ENCODE data around the gene LPAR2. TPM values are rescaled to one million over a fixed set of nuclear protein-coding genes. Genes with fewer than 3 reads are reported as not detected.

The LPAR2 gene
- total RNA-seq, 1 donor from 2014 or later, result 35.5 TPM

DNA sequence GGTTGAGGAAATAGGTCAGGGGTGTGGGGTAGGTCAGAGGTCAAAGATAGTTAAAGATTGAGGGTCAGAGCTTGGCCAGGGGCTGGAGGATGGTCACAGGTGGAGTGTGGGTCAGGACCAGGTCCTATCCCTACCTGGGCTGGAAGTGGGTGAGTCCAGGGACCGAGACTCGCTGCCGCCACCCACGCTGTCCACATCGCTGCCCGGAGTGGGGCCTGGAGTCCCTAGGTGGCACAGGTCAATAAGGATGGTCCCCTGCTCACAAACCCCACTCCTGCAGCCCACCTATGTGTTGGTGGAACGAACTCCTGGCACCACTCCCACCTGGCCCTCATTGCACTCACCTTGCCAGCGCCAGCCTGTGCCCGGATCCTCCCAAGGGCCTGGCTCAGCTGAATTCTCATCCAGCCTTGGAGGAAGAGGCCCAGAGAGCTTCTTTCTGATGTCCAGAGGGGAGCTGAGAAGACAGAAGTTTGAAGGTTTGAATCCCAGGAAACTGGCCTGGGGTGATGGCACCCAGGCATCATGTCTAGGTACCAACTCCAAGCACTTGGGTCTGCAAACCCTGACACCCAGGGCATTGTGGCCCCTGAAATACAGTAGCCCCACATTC, 8.7 kb upstream of the LPAR2 start:
- Mint-ChIP-seq H3K27ac (ENCODE audit: unreplicated experiment) (no peak overlapping the region), H3K36me3 (ENCODE audit: low read depth, unreplicated experiment) (peaks cover 19% of the 10 kb centered on the region), H3K4me3 (ENCODE audit: unreplicated experiment) (no peak overlapping the region), H3K4me1 (ENCODE audit: unreplicated experiment) (no peaks in the 10 kb centered on the region), H3K9me3 (ENCODE audit: unreplicated experiment) (no peaks in the 10 kb centered on the region), H3K27me3 (ENCODE audit: unreplicated experiment) (peaks cover 2% of the 10 kb centered on the region)
- TF ChIP-seq, protein P1, sequence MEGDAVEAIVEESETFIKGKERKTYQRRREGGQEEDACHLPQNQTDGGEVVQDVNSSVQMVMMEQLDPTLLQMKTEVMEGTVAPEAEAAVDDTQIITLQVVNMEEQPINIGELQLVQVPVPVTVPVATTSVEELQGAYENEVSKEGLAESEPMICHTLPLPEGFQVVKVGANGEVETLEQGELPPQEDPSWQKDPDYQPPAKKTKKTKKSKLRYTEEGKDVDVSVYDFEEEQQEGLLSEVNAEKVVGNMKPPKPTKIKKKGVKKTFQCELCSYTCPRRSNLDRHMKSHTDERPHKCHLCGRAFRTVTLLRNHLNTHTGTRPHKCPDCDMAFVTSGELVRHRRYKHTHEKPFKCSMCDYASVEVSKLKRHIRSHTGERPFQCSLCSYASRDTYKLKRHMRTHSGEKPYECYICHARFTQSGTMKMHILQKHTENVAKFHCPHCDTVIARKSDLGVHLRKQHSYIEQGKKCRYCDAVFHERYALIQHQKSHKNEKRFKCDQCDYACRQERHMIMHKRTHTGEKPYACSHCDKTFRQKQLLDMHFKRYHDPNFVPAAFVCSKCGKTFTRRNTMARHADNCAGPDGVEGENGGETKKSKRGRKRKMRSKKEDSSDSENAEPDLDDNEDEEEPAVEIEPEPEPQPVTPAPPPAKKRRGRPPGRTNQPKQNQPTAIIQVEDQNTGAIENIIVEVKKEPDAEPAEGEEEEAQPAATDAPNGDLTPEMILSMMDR (IDR thresholded peaks at IDR 0.05; ENCODE audit: unreplicated experiment), result no peak
- DNase-seq (ENCODE audit: low spot score), result no peak

DNA sequence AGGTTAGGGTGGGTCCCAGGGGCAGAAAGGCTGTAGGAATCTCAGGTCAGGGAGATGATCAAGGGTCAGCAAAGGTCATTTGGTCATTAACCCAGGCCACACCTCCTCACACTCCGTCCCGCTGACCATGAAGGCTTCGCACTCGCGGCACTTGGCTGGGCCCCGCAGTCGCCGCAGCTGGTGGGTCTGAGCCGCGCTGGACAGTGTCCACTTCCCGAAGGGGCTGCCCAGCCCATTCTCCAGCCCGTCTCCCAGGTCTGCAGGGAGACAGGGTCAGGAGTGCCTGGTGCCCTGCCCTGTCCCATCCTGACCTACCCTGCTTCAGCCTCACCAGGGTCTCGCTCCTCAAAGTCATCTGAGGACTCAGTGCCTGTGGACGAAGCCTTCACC, 7.3 kb upstream of the LPAR2 start:
- H3K27ac Mint-ChIP-seq (ENCODE audit: unreplicated experiment), result no peak overlapping the region
- peaks cover 25% of the 10 kb centered on the region for H3K36me3 Mint-ChIP-seq (ENCODE audit: low read depth, unreplicated experiment)
- H3K9me3 Mint-ChIP-seq (ENCODE audit: unreplicated experiment), result no peaks in the 10 kb centered on the region
- H3K27me3 Mint-ChIP-seq (ENCODE audit: unreplicated experiment), result peaks cover 3% of the 10 kb centered on the region
- no peak overlapping the region for H3K4me3 Mint-ChIP-seq (ENCODE audit: unreplicated experiment)
- H3K4me1 Mint-ChIP-seq (ENCODE audit: unreplicated experiment), result no peaks in the 10 kb centered on the region
- TF ChIP-seq, protein P1 (IDR thresholded peaks at IDR 0.05; ENCODE audit: unreplicated experiment), result no peak
- no peak for DNase-seq (ENCODE audit: low spot score)

DNA sequence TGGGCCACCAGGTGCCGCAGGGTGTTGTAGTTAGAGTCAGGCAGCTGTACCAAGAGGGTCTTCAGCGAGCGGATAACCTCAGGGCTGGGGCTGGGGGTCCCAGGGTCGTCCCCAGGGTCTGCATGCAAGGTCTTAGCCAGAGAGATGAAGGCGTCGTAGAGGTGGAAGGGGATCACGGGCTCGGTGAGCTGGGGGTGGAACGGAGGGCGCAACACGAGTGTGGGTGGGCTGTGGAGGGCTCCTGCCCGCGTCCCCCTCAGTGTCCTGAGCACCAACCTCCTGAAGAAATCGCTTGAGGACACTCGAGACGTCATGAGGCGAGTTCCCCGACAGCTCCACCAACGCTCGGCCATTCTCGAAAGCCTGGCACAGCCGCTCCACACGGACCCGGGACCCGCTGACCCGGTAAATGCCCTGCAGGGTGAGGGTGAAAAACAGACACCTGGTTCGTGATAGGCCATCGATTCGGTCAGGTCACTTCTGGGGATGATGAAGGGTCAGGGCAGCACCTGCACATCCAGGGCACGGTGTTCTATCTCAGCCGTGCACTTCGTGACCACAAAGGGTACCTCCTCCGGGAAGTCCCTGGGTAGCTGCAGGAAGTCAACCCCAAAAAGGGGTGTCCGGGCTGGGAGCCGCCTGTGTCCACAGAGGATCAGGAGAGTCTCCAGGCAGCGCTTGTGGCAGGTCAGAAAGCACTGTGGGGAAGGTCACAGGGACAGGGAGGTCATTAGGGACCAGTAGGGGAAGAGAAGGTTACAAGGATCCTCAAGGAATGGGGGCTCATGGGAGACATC, 6.7 kb upstream of the LPAR2 start:
- Mint-ChIP-seq H3K27ac (ENCODE audit: unreplicated experiment) (no peak overlapping the region), H3K36me3 (ENCODE audit: low read depth, unreplicated experiment) (peaks cover 25% of the 10 kb centered on the region), H3K9me3 (ENCODE audit: unreplicated experiment) (no peaks in the 10 kb centered on the region), H3K4me1 (ENCODE audit: unreplicated experiment) (no peaks in the 10 kb centered on the region), H3K27me3 (ENCODE audit: unreplicated experiment) (peaks cover 5% of the 10 kb centered on the region), H3K4me3 (ENCODE audit: unreplicated experiment) (peak overlapping the region; percentile 51)
- no peak for DNase-seq (ENCODE audit: low spot score)
- TF ChIP-seq, protein P1 (IDR thresholded peaks at IDR 0.05; ENCODE audit: unreplicated experiment), result no peak

DNA sequence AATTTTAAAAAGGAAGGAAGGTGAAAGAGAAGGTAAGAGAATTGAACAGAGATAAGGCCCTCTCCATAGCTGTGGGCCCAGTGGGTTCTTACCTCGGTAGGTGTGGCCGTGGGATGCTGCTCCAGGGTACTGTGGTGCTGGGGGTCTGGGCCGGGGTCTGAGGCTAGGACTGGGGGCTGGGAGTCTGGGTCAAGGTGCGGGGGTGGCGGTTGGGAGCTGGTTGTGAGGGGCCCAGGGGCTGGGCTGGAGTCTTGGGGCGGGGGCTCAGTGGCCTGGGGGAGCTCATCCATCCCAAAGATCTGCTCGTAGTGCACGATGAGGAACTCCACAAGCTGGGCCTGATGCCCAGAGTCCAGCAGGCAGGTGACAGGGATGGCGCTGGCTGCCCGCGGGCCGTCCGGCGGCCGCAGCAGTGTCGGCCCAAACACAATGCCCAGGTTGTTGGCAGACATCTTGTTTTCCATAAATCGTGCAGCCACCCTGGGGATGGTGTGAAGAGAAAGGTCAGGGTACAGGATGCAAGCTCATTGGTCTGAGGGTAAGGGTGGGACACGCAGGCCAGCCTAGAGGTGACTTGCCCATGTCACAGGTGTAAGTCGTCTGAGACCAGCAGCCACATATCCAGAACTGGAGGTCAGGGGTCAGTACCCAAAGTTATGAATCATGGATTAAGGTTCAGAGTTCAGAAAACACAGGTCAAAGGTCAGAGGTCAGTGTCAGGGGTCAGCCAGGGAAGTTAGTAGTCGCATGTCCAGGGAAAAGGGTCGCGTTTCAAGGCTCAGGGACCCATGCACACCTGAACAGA, 5.9 kb upstream of the LPAR2 start:
- Mint-ChIP-seq H3K9me3 (ENCODE audit: unreplicated experiment) (no peaks in the 10 kb centered on the region), H3K4me1 (ENCODE audit: unreplicated experiment) (no peaks in the 10 kb centered on the region), H3K27me3 (ENCODE audit: unreplicated experiment) (peaks cover 7% of the 10 kb centered on the region), H3K4me3 (ENCODE audit: unreplicated experiment) (peak overlapping the region; percentile 51), H3K36me3 (ENCODE audit: low read depth, unreplicated experiment) (peaks cover 25% of the 10 kb centered on the region), H3K27ac (ENCODE audit: unreplicated experiment) (no peak overlapping the region)
- TF ChIP-seq, protein P1 (IDR thresholded peaks at IDR 0.05; ENCODE audit: unreplicated experiment), result no peak
- no peak for DNase-seq (ENCODE audit: low spot score)
